Stomach (tissue), 4 donors: ENCODE measurements around the gene CMTM7.
"Not testable (repeated sequence)": the region's sequence is repeated elsewhere in the genome, so short reads cannot be mapped to it uniquely, and the experiment has no call there.

Experiments
- CTCF ChIP-seq, 7 experiments: fragments of 450-650 bp in 4 of 7; fragments of 200-600 bp in 3 of 7; sonication (generic) in 3 of 7; IDR thresholded peaks; one replicate each; pipeline ENCODE4 v1.5.1; 2016 to 2019; ENCODE audit warnings: antibody characterized with exemption in 7 of 7, control low read depth in 2 of 7, mild to moderate bottlenecking in 1 of 7
- POLR2A ChIP-seq, 4 donors: fragments of 450-650 bp; IDR thresholded peaks; one replicate each; pipeline ENCODE4 v1.6.1; 2016; ENCODE audit warnings: antibody characterized with exemption in 4 of 4, control low read depth in 2 of 4, mild to moderate bottlenecking in 1 of 4, moderate library complexity in 1 of 4
- POLR2AphosphoS5 ChIP-seq, 3 donors: sonication (generic); formaldehyde crosslinking; IDR thresholded peaks; one replicate each; pipeline ENCODE4 v1.6.1; 2016; ENCODE audit warnings: antibody characterized with exemption in 3 of 3

- TF ChIP-seq POLR2AphosphoS5, POLR2A, CTCF (IDR thresholded peaks at IDR 0.05): not testable (repeated sequence)
Measured at GRCh38 chr3:32463415-32463814, 71.8 kb downstream of the CMTM7 start.
